MCF 10A (cell line): ENCODE results near the gene SAMD13. TPM values are rescaled to one million over a fixed set of nuclear protein-coding genes. Genes with fewer than 3 reads are reported as not detected.

Experiments used
- BruUV-seq: library from RNA; stranded (reverse); fragments of 400-500 nt; replicated peaks from 2 replicates; lab custom pipeline; 2021; lab: Mats Ljungman, UMichigan
- CTCF ChIA-PET: fragments of 300-600 bp; sonication (Branson Sonifier 250); formaldehyde crosslinking; extraction: SDS; loops from one replicate; lab custom pipeline; 2021; ENCODE audit warnings: antibody characterized with exemption, inconsistent platforms; lab: Yijun Ruan, JAX
- POLR2A ChIA-PET: fragments of 300-600, 350-650 bp; sonication (Branson Sonifier 250); formaldehyde crosslinking; extraction: SDS; loops from one replicate; lab custom pipeline; 2020; ENCODE audit warnings: antibody characterized with exemption, inconsistent platforms; lab: Yijun Ruan, JAX
- DNase-seq: peaks from one replicate; pipeline ENCODE4 v3.0.0-alpha.2; 2018; ENCODE audit not compliant: unreplicated experiment
- H3K27ac Mint-ChIP-seq: one replicate; pipeline ENCODE4 v1.8.0; 2022; ENCODE audit warnings: mild to moderate bottlenecking, low read depth, mixed read lengths; ENCODE audit not compliant: unreplicated experiment
- H3K27me3 Mint-ChIP-seq: one replicate; pipeline ENCODE4 v1.8.0; 2022; ENCODE audit warnings: mixed read lengths; ENCODE audit not compliant: insufficient read depth, unreplicated experiment
- H3K36me3 Mint-ChIP-seq: one replicate; pipeline ENCODE4 v1.8.0; 2022; ENCODE audit warnings: mild to moderate bottlenecking, moderate library complexity, mixed read lengths; ENCODE audit not compliant: insufficient read depth, unreplicated experiment
- H3K4me1 Mint-ChIP-seq: one replicate; pipeline ENCODE4 v1.8.0; 2022; ENCODE audit warnings: mixed read lengths; ENCODE audit not compliant: insufficient read depth, unreplicated experiment
- H3K4me3 Mint-ChIP-seq: one replicate; pipeline ENCODE4 v1.8.0; 2022; ENCODE audit warnings: mild to moderate bottlenecking, moderate library complexity, mixed read lengths; ENCODE audit not compliant: unreplicated experiment
- H3K9me3 Mint-ChIP-seq: one replicate; pipeline ENCODE4 v1.8.0; 2022; ENCODE audit warnings: mixed read lengths; ENCODE audit not compliant: unreplicated experiment
- CTCF ChIP-seq: fragments of 200-600 bp; IDR thresholded peaks from one replicate; pipeline ENCODE4 v1.8.0; 2022; ENCODE audit warnings: antibody characterized with exemption, mild to moderate bottlenecking; ENCODE audit not compliant: unreplicated experiment
- intact Hi-C: fragments of 100-400 bp; cut with micrococcal nuclease; formaldehyde crosslinking; loops from 2 replicates; pipeline ENCODE4 v1.14.1; 2022
- total RNA-seq: library from RNA; stranded (reverse); gene quantifications from 2 replicates; pipeline ENCODE4 v1.2.3, GENCODE V29; 2022

The SAMD13 gene
- total RNA-seq, 1 experiment from 2014 or later: 1.3 TPM

- Mint-ChIP-seq H3K27me3 (no peaks in the 10 kb centered on the region), H3K9me3 (no peaks in the 10 kb centered on the region), H3K4me1 (peaks cover 6% of the 10 kb centered on the region), H3K4me3 (no peak overlapping the region), H3K36me3 (no peaks in the 10 kb centered on the region), H3K27ac (no peak overlapping the region)
- no peak for DNase-seq
- no peak for TF ChIP-seq CTCF
- ChIA-PET POLR2A (interaction anchor here (0.8 kb wide), 1 partner anchor 30 kb away, joined by 3 read pairs; no protein-coding TSS in a partner anchor), CTCF (interaction anchor here (1.1 kb wide), 1 partner anchor 160 kb away, joined by 7 read pairs; no protein-coding TSS in a partner anchor)
- no TSS peak for BruUV-seq
- intact Hi-C loops: no loop called here
Measured at GRCh38 chr1:84272401-84272800, 29.1 kb upstream of the SAMD13 start.

- Mint-ChIP-seq H3K4me3 (no peak overlapping the region), H3K4me1 (no peaks in the 10 kb centered on the region), H3K36me3 (no peaks in the 10 kb centered on the region), H3K9me3 (no peaks in the 10 kb centered on the region), H3K27me3 (no peaks in the 10 kb centered on the region), H3K27ac (no peak overlapping the region)
- no peak for TF ChIP-seq CTCF
- ChIA-PET POLR2A (no interaction called here), CTCF (interaction anchor here (0.9 to 1.1 kb wide), 2 partner anchors 106 to 495 kb away, joined by 3 read pairs; no protein-coding TSS in a partner anchor)
- no peak for DNase-seq
- no TSS peak for BruUV-seq
- intact Hi-C loops: no loop called here
Measured at GRCh38 chr1:84277343-84278059, 24.0 kb upstream of the SAMD13 start.

GRCh38 chr1:84278905-84279304, 22.6 kb upstream of the SAMD13 start:
- ChIA-PET CTCF (interaction anchor here (0.7 kb wide), 2 partner anchors 162 to 1754 kb away, joined by 3 to 9 read pairs; no protein-coding TSS in a partner anchor), POLR2A (no interaction called here)
- Mint-ChIP-seq H3K4me3 (no peak overlapping the region), H3K9me3 (no peaks in the 10 kb centered on the region), H3K36me3 (no peaks in the 10 kb centered on the region), H3K4me1 (no peaks in the 10 kb centered on the region), H3K27me3 (no peaks in the 10 kb centered on the region), H3K27ac (no peak overlapping the region)
- intact Hi-C loops: no loop called here
- no TSS peak for BruUV-seq
- TF ChIP-seq CTCF: no peak
- DNase-seq: no peak

- Mint-ChIP-seq H3K27me3 (no peaks in the 10 kb centered on the region), H3K4me3 (no peak overlapping the region), H3K27ac (no peak overlapping the region), H3K36me3 (no peaks in the 10 kb centered on the region), H3K9me3 (peaks cover 4% of the 10 kb centered on the region), H3K4me1 (no peaks in the 10 kb centered on the region)
- POLR2A ChIA-PET: no interaction called here
- BruUV-seq: no TSS peak
- no peak for TF ChIP-seq CTCF
- intact Hi-C loops: no loop called here
- CTCF ChIA-PET: interaction anchor here (0.7 kb wide), 1 partner anchor 32 kb away, joined by 5 read pairs; no protein-coding TSS in a partner anchor
- DNase-seq: no peak
Measured at GRCh38 chr1:84280912-84281311, 20.6 kb upstream of the SAMD13 start.
